Activated T-helper 17 cell treated with anti-CD3 and anti-CD28 coated beads, Interleukin-2, amount 50 U/mL, for 72 hours (primary cell): Measurements from ENCODE around the gene RXRA. TPM values are rescaled to one million over a fixed set of nuclear protein-coding genes. Genes with fewer than 3 reads are reported as not detected.

Experiments
- ATAC-seq: fragments of 150-1000 bp; cut with Tn5 transposase; replicated peaks from 2 replicates; pipeline ENCODE4 v1.10.0; 2021; ENCODE audit warnings: mild to moderate bottlenecking, moderate library complexity
- H3K27ac Mint-ChIP-seq: one replicate; pipeline ENCODE4 v1.8.0; 2022; ENCODE audit warnings: mixed read lengths
- H3K27me3 Mint-ChIP-seq: one replicate; pipeline ENCODE4 v1.8.0; 2022; ENCODE audit warnings: mixed read lengths
- H3K36me3 Mint-ChIP-seq: one replicate; pipeline ENCODE4 v1.8.0; 2022; ENCODE audit warnings: low read depth, mild to moderate bottlenecking, mixed read lengths
- H3K4me1 Mint-ChIP-seq: one replicate; pipeline ENCODE4 v1.8.0; 2022; ENCODE audit warnings: mixed read lengths
- H3K4me3 Mint-ChIP-seq: one replicate; pipeline ENCODE4 v1.8.0; 2022; ENCODE audit warnings: mild to moderate bottlenecking, mixed read lengths
- H3K9me3 Mint-ChIP-seq: one replicate; pipeline ENCODE4 v1.8.0; 2022; ENCODE audit warnings: mixed read lengths
- total RNA-seq, 2 donors: library from RNA; stranded (reverse); gene quantifications; one replicate each; pipeline ENCODE4 v1.2.3, GENCODE V29; 2022

Gene RXRA
- total RNA-seq, 2 donors from 2014 or later = 4.2 to 41.6 TPM

GRCh38 chr9:134429481-134429880 is 103.2 kb downstream of the RXRA start:
- H3K4me1 Mint-ChIP-seq = no peaks in the 10 kb centered on the region
- H3K27ac Mint-ChIP-seq = no peak overlapping the region
- H3K9me3 Mint-ChIP-seq = no peaks in the 10 kb centered on the region
- H3K36me3 Mint-ChIP-seq = peaks cover 7% of the 10 kb centered on the region
- H3K27me3 Mint-ChIP-seq = no peaks in the 10 kb centered on the region
- no peak overlapping the region for H3K4me3 Mint-ChIP-seq
- ATAC-seq = no peak

- Mint-ChIP-seq H3K27me3 (no peaks in the 10 kb centered on the region), H3K4me1 (no peaks in the 10 kb centered on the region), H3K36me3 (peaks cover 11% of the 10 kb centered on the region), H3K27ac (no peak overlapping the region), H3K9me3 (no peaks in the 10 kb centered on the region), H3K4me3 (no peak overlapping the region)
- ATAC-seq = no peak
Measured at GRCh38 chr9:134431095-134431494, 104.8 kb downstream of the RXRA start.

- no peaks in the 10 kb centered on the region for H3K27me3 Mint-ChIP-seq
- H3K9me3 Mint-ChIP-seq = no peaks in the 10 kb centered on the region
- no peaks in the 10 kb centered on the region for H3K4me1 Mint-ChIP-seq
- H3K4me3 Mint-ChIP-seq = no peak overlapping the region
- no peak overlapping the region for H3K27ac Mint-ChIP-seq
- H3K36me3 Mint-ChIP-seq = peaks cover 16% of the 10 kb centered on the region
- ATAC-seq = no peak
Measured at GRCh38 chr9:134431626-134432025, 105.4 kb downstream of the RXRA start.

GRCh38 chr9:134432471-134432870 is 106.2 kb downstream of the RXRA start:
- Mint-ChIP-seq H3K4me3 (no peak overlapping the region), H3K9me3 (no peaks in the 10 kb centered on the region), H3K4me1 (no peaks in the 10 kb centered on the region), H3K36me3 (peaks cover 16% of the 10 kb centered on the region), H3K27ac (no peak overlapping the region), H3K27me3 (no peaks in the 10 kb centered on the region)
- ATAC-seq = no peak

- H3K36me3 Mint-ChIP-seq = peaks cover 16% of the 10 kb centered on the region
- no peak overlapping the region for H3K27ac Mint-ChIP-seq
- H3K4me1 Mint-ChIP-seq = no peaks in the 10 kb centered on the region
- H3K9me3 Mint-ChIP-seq = no peaks in the 10 kb centered on the region
- no peak overlapping the region for H3K4me3 Mint-ChIP-seq
- ATAC-seq = no peak
- no peaks in the 10 kb centered on the region for H3K27me3 Mint-ChIP-seq
Measured at GRCh38 chr9:134433101-134433500, 106.8 kb downstream of the RXRA start.

- Mint-ChIP-seq H3K27ac (no peak overlapping the region), H3K4me1 (no peaks in the 10 kb centered on the region), H3K36me3 (peaks cover 16% of the 10 kb centered on the region), H3K9me3 (no peaks in the 10 kb centered on the region), H3K27me3 (no peaks in the 10 kb centered on the region), H3K4me3 (no peak overlapping the region)
- ATAC-seq = no peak
Measured at GRCh38 chr9:134433909-134434882, 107.9 kb downstream of the RXRA start.

- Mint-ChIP-seq H3K4me3 (no peak overlapping the region), H3K27me3 (no peaks in the 10 kb centered on the region), H3K9me3 (no peaks in the 10 kb centered on the region), H3K4me1 (no peaks in the 10 kb centered on the region), H3K27ac (no peak overlapping the region), H3K36me3 (peaks cover 17% of the 10 kb centered on the region)
- no peak for ATAC-seq
Measured at GRCh38 chr9:134434894-134435506, 108.7 kb downstream of the RXRA start.

GRCh38 chr9:134435550-134436378 is 109.5 kb downstream of the RXRA start:
- H3K36me3 Mint-ChIP-seq = peaks cover 21% of the 10 kb centered on the region
- peak overlapping the region; percentile 34 for H3K27ac Mint-ChIP-seq
- ATAC-seq = no peak
- no peaks in the 10 kb centered on the region for H3K9me3 Mint-ChIP-seq
- no peak overlapping the region for H3K4me3 Mint-ChIP-seq
- no peaks in the 10 kb centered on the region for H3K27me3 Mint-ChIP-seq
- no peaks in the 10 kb centered on the region for H3K4me1 Mint-ChIP-seq

- Mint-ChIP-seq H3K27ac (peak overlapping the region; percentile 34), H3K27me3 (peaks cover 2% of the 10 kb centered on the region), H3K36me3 (peaks cover 26% of the 10 kb centered on the region), H3K9me3 (no peaks in the 10 kb centered on the region), H3K4me3 (no peak overlapping the region), H3K4me1 (no peaks in the 10 kb centered on the region)
- no peak for ATAC-seq
Measured at GRCh38 chr9:134436379-134436762, 110.1 kb downstream of the RXRA start.

GRCh38 chr9:134436911-134437310 is 110.7 kb downstream of the RXRA start:
- H3K9me3 Mint-ChIP-seq = no peaks in the 10 kb centered on the region
- no peak overlapping the region for H3K4me3 Mint-ChIP-seq
- H3K27me3 Mint-ChIP-seq = peaks cover 4% of the 10 kb centered on the region
- peaks cover 26% of the 10 kb centered on the region for H3K36me3 Mint-ChIP-seq
- H3K4me1 Mint-ChIP-seq = no peaks in the 10 kb centered on the region
- ATAC-seq = no peak
- no peak overlapping the region for H3K27ac Mint-ChIP-seq

- Mint-ChIP-seq H3K36me3 (peaks cover 26% of the 10 kb centered on the region), H3K9me3 (no peaks in the 10 kb centered on the region), H3K27me3 (peaks cover 4% of the 10 kb centered on the region), H3K4me3 (no peak overlapping the region), H3K4me1 (no peaks in the 10 kb centered on the region), H3K27ac (no peak overlapping the region)
- no peak for ATAC-seq
Measured at GRCh38 chr9:134437403-134438194, 111.3 kb downstream of the RXRA start.

- H3K4me1 Mint-ChIP-seq = no peaks in the 10 kb centered on the region
- no peak overlapping the region for H3K27ac Mint-ChIP-seq
- H3K36me3 Mint-ChIP-seq = peaks cover 20% of the 10 kb centered on the region
- H3K9me3 Mint-ChIP-seq = no peaks in the 10 kb centered on the region
- ATAC-seq = no peak
- peaks cover 4% of the 10 kb centered on the region for H3K27me3 Mint-ChIP-seq
- H3K4me3 Mint-ChIP-seq = no peak overlapping the region
Measured at GRCh38 chr9:134438195-134438788, 112.0 kb downstream of the RXRA start.

GRCh38 chr9:134439368-134439784 is 113.1 kb downstream of the RXRA start:
- H3K27me3 Mint-ChIP-seq = peaks cover 4% of the 10 kb centered on the region
- peaks cover 19% of the 10 kb centered on the region for H3K36me3 Mint-ChIP-seq
- no peak for ATAC-seq
- H3K27ac Mint-ChIP-seq = peak overlapping the region; percentile 23
- no peaks in the 10 kb centered on the region for H3K9me3 Mint-ChIP-seq
- no peak overlapping the region for H3K4me3 Mint-ChIP-seq
- H3K4me1 Mint-ChIP-seq = no peaks in the 10 kb centered on the region
